HepG2 (cell line): ENCODE measurements around the gene GMNN. TPM values are rescaled to one million over a fixed set of nuclear protein-coding genes. Genes with fewer than 3 reads are reported as not detected.

Experiments
- FOSL2 ChIP-seq: sonication (generic); formaldehyde crosslinking; IDR thresholded peaks from 2 replicates; pipeline ENCODE4 v1.4.0; 2020; ENCODE audit warnings: missing genetic modification reagents
- MED1 ChIP-seq: sonication (generic); formaldehyde crosslinking; IDR thresholded peaks from 2 replicates; pipeline ENCODE4 v1.4.0; 2020; ENCODE audit warnings: missing genetic modification reagents
- MZF1 ChIP-seq: sonication (generic); formaldehyde crosslinking; IDR thresholded peaks from 2 replicates; pipeline ENCODE4 v1.8.1; 2023; ENCODE audit warnings: mild to moderate bottlenecking, missing genetic modification reagents, borderline replicate concordance
- RXRB ChIP-seq: IDR thresholded peaks from 2 replicates; pipeline ENCODE4 v1.6.1; 2016; ENCODE audit warnings: borderline replicate concordance, missing genetic modification reagents, missing compliant biosample characterization
- SALL1 ChIP-seq: sonication (generic); formaldehyde crosslinking; IDR thresholded peaks from 2 replicates; pipeline ENCODE4 v1.8.0; 2022; ENCODE audit warnings: mild to moderate bottlenecking, missing genetic modification reagents
- TBX2 ChIP-seq: sonication (generic); formaldehyde crosslinking; IDR thresholded peaks from 2 replicates; pipeline ENCODE4 v1.5.0; 2020; ENCODE audit warnings: missing genetic modification reagents, mild to moderate bottlenecking, borderline replicate concordance
- ZBTB38 ChIP-seq: sonication (generic); formaldehyde crosslinking; IDR thresholded peaks from 2 replicates; pipeline ENCODE4 v1.5.1; 2020; ENCODE audit warnings: mild to moderate bottlenecking, missing genetic modification reagents
- ZNF430 ChIP-seq: sonication (generic); formaldehyde crosslinking; IDR thresholded peaks from 2 replicates; pipeline ENCODE4 v1.9.0; 2021; ENCODE audit warnings: mild to moderate bottlenecking, missing genetic modification reagents
- ZNF446 ChIP-seq: sonication (generic); formaldehyde crosslinking; IDR thresholded peaks from 2 replicates; pipeline ENCODE4 v1.5.0; 2020; ENCODE audit warnings: mild to moderate bottlenecking, missing genetic modification reagents
- ZSCAN20 ChIP-seq: sonication (generic); formaldehyde crosslinking; IDR thresholded peaks from 2 replicates; pipeline ENCODE4 v1.4.0; 2020; ENCODE audit warnings: missing genetic modification reagents, mild to moderate bottlenecking, borderline replicate concordance
- polyA plus RNA-seq, 8 experiments: library from polyadenylated mRNA; depleted of rRNA in 3 of 8; stranded (reverse) in 7 of 8; unstranded in 1 of 8; fragments of >200 nt; fragmentation: Illumina TruSeq in 4 of 8; extraction: Trizol in 4 of 8; gene quantifications; 2 replicates each; pipeline versions ENCODE4 v1.2.1 to v1.2.3, GENCODE V29; 2011 to 2016; ENCODE audit warnings: low read depth in 4 of 8, missing spikeins in 1 of 8, mixed read lengths in 1 of 8; ENCODE audit not compliant: insufficient read depth in 1 of 8
- total RNA-seq, 5 experiments: library from RNA; depleted of rRNA; stranded (reverse); fragments of >200 nt; fragmentation: Illumina TruSeq; extraction: Trizol; gene quantifications; 2 replicates each; pipeline ENCODE4 v1.2.3, GENCODE V29; 2016; ENCODE audit warnings: low read depth in 1 of 5
- TF ChIP-seq, protein P1 (sequence below): sonication (generic); formaldehyde crosslinking; IDR thresholded peaks from 2 replicates; pipeline ENCODE4 v1.4.0; 2020; ENCODE audit warnings: mild to moderate bottlenecking, missing genetic modification reagents, borderline replicate concordance
- TF ChIP-seq, protein P2 (sequence below): IDR thresholded peaks from 2 replicates; pipeline ENCODE4 v1.6.1; 2012; ENCODE audit warnings: inconsistent platforms
- TF ChIP-seq, protein P3 (sequence below): sonication (generic); formaldehyde crosslinking; IDR thresholded peaks from 2 replicates; pipeline ENCODE4 v1.4.0; 2020; ENCODE audit warnings: missing genetic modification reagents
- TF ChIP-seq, protein P4 (sequence below): IDR thresholded peaks from 2 replicates; pipeline ENCODE4 v1.4.0; 2020; ENCODE audit warnings: mild to moderate bottlenecking, missing genetic modification reagents

GMNN gene
- total and polyA plus RNA-seq, 2 of the 13 experiments (the other 11 are each of a cell fraction or from before 2014, with no cell fraction given), result 61.8 to 154 TPM

DNA sequence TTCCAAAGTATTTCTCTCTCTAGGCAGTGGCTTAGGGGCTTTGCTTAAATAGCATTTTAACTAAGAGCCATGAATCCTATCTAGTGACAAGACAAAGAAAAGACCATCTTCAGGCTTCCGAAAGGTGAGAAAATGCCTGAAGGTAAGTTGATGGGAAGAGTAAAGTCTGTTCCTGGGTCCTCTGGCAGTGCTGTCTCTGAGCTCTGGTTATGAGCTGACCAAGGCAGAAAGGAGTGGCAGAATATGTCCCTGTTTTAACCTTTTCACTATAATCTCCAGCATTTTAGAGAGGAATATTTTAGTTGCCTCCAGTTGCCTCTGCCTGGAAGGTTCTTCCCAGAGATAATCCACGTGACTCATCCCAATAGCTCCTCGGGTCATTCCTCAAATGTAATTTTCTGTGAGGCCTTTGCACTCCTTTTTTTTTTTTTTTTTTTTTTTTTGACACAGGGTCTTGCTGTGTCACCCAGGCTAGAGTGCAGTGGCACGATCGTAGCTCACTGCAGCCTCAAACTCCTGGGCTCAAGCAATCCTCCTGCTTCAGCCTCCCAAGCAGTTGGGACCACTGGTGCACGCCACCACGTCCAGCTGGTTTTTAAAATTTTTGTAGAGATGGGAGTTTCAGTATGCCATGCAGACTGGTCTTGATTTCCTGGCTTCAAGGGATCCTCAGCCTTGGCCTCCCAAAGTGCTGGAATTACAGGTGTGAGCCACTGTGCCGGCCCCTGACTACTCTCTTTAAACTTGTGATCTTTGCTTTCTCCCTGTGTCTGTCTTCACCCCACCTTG is 27.7 kb downstream of the GMNN start (continued):
- TF ChIP-seq ZBTB38 (CRISPR knock-in tag) (no peak), TBX2 (CRISPR knock-in tag) (0 out of 2 replicates have a peak, but pooled peaks have one; percentile 26), MED1 (CRISPR knock-in tag) (peak; percentile 19), ZSCAN20 (CRISPR knock-in tag) (no peak), ZNF446 (CRISPR knock-in tag) (no peak), SALL1 (CRISPR knock-in tag) (peak; percentile 53), ZNF430 (0 out of 2 replicates have a peak, but pooled peaks have one; percentile 15), FOSL2 (CRISPR knock-in tag) (peak; percentile 33; the same call in 1 of the 2 replicates), RXRB (CRISPR knock-in tag) (peak; percentile 27; the same call in 1 of the 2 replicates), MZF1 (CRISPR knock-in tag) (no peak)
- TF ChIP-seq, protein P1, sequence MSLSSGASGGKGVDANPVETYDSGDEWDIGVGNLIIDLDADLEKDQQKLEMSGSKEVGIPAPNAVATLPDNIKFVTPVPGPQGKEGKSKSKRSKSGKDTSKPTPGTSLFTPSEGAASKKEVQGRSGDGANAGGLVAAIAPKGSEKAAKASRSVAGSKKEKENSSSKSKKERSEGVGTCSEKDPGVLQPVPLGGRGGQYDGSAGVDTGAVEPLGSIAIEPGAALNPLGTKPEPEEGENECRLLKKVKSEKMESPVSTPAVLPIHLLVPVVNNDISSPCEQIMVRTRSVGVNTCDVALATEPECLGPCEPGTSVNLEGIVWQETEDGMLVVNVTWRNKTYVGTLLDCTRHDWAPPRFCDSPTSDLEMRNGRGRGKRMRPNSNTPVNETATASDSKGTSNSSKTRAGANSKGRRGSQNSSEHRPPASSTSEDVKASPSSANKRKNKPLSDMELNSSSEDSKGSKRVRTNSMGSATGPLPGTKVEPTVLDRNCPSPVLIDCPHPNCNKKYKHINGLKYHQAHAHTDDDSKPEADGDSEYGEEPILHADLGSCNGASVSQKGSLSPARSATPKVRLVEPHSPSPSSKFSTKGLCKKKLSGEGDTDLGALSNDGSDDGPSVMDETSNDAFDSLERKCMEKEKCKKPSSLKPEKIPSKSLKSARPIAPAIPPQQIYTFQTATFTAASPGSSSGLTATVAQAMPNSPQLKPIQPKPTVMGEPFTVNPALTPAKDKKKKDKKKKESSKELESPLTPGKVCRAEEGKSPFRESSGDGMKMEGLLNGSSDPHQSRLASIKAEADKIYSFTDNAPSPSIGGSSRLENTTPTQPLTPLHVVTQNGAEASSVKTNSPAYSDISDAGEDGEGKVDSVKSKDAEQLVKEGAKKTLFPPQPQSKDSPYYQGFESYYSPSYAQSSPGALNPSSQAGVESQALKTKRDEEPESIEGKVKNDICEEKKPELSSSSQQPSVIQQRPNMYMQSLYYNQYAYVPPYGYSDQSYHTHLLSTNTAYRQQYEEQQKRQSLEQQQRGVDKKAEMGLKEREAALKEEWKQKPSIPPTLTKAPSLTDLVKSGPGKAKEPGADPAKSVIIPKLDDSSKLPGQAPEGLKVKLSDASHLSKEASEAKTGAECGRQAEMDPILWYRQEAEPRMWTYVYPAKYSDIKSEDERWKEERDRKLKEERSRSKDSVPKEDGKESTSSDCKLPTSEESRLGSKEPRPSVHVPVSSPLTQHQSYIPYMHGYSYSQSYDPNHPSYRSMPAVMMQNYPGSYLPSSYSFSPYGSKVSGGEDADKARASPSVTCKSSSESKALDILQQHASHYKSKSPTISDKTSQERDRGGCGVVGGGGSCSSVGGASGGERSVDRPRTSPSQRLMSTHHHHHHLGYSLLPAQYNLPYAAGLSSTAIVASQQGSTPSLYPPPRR (CRISPR knock-in tag), result peak; percentile 29; the same call in 1 of the 2 replicates
- TF ChIP-seq, protein P2, sequence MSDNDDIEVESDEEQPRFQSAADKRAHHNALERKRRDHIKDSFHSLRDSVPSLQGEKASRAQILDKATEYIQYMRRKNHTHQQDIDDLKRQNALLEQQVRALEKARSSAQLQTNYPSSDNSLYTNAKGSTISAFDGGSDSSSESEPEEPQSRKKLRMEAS, result peak; percentile 19; the same call in 1 of the 2 replicates
- TF ChIP-seq, protein P3, sequence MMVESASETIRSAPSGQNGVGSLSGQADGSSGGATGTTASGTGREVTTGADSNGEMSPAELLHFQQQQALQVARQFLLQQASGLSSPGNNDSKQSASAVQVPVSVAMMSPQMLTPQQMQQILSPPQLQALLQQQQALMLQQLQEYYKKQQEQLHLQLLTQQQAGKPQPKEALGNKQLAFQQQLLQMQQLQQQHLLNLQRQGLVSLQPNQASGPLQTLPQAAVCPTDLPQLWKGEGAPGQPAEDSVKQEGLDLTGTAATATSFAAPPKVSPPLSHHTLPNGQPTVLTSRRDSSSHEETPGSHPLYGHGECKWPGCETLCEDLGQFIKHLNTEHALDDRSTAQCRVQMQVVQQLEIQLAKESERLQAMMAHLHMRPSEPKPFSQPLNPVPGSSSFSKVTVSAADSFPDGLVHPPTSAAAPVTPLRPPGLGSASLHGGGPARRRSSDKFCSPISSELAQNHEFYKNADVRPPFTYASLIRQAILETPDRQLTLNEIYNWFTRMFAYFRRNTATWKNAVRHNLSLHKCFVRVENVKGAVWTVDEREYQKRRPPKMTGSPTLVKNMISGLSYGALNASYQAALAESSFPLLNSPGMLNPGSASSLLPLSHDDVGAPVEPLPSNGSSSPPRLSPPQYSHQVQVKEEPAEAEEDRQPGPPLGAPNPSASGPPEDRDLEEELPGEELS (CRISPR knock-in tag), result 0 out of 2 replicates have a peak, but pooled peaks have one; percentile 27
- TF ChIP-seq, protein P4, sequence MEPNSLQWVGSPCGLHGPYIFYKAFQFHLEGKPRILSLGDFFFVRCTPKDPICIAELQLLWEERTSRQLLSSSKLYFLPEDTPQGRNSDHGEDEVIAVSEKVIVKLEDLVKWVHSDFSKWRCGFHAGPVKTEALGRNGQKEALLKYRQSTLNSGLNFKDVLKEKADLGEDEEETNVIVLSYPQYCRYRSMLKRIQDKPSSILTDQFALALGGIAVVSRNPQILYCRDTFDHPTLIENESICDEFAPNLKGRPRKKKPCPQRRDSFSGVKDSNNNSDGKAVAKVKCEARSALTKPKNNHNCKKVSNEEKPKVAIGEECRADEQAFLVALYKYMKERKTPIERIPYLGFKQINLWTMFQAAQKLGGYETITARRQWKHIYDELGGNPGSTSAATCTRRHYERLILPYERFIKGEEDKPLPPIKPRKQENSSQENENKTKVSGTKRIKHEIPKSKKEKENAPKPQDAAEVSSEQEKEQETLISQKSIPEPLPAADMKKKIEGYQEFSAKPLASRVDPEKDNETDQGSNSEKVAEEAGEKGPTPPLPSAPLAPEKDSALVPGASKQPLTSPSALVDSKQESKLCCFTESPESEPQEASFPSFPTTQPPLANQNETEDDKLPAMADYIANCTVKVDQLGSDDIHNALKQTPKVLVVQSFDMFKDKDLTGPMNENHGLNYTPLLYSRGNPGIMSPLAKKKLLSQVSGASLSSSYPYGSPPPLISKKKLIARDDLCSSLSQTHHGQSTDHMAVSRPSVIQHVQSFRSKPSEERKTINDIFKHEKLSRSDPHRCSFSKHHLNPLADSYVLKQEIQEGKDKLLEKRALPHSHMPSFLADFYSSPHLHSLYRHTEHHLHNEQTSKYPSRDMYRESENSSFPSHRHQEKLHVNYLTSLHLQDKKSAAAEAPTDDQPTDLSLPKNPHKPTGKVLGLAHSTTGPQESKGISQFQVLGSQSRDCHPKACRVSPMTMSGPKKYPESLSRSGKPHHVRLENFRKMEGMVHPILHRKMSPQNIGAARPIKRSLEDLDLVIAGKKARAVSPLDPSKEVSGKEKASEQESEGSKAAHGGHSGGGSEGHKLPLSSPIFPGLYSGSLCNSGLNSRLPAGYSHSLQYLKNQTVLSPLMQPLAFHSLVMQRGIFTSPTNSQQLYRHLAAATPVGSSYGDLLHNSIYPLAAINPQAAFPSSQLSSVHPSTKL (CRISPR knock-in tag), result peak; percentile 37
